K562 (cell line): ENCODE measurements around the gene ATP9B. TPM values are rescaled to one million over a fixed set of nuclear protein-coding genes. Genes with fewer than 3 reads are reported as not detected.

ENCODE experiments used
- ATAC-seq: fragments of 200-7000 bp; cut with Tn5 transposase; 3 replicates; pipeline ENCODE4 v1.9.1; 2020; ENCODE audit warnings: moderate library complexity
- BruUV-seq: library from RNA; stranded (reverse); fragments of 400-500 nt; replicated peaks from 2 replicates; lab custom pipeline; 2021; lab: Mats Ljungman, UMichigan
- CTCF ChIA-PET: fragments of 300-600 bp; formaldehyde crosslinking; extraction: SDS; loops from one replicate; lab custom pipeline; 2021; ENCODE audit warnings: low intra/inter-chr PET ratio; lab: Yijun Ruan, JAX
- POLR2A ChIA-PET: fragments of 300-600, 350-650 bp; sonication (Branson Sonifier 250); formaldehyde crosslinking; extraction: SDS; loops from one replicate; lab custom pipeline; 2021; ENCODE audit warnings: antibody characterized with exemption, inconsistent platforms; lab: Yijun Ruan, JAX
- DNase-seq, 4 experiments: peaks; one replicate each; pipeline versions ENCODE4 v3.0.0 to v3.0.0-alpha.2; 2011 to 2018; ENCODE audit warnings: low spot score in 3 of 4, mixed read lengths in 3 of 4; ENCODE audit errors: extremely low read depth in 1 of 4
- FAIRE-seq: peaks from 2 replicates; lab custom pipeline; 2011; peaks lifted over from hg19 to GRCh38; lab: Jason Lieb, UNC
- H2AFZ ChIP-seq: 2 replicates; pipeline ENCODE4 v1.6.0; 2011; ENCODE audit warnings: low read depth, low read length, control low read depth, inconsistent platforms
- H3K27ac ChIP-seq: fragments of 200-600 bp; 3 replicates; pipeline ENCODE4 v1.8.0; 2011; ENCODE audit warnings: low read depth, mild to moderate bottlenecking, control low read depth, inconsistent platforms, low read length, moderate library complexity, mixed read lengths; ENCODE audit errors: extremely low read depth
- H3K27me3 ChIP-seq, 2 experiments: fragments of 300-600 bp in 1 of 2; 2 replicates in 1 of 2; 3 replicates in 1 of 2; pipeline versions ENCODE4 v1.6.0 to v1.8.0; 2011; ENCODE audit warnings: inconsistent platforms in 2 of 2, low read length in 2 of 2, mild to moderate bottlenecking in 1 of 2, mixed read lengths in 1 of 2, moderate library complexity in 1 of 2; ENCODE audit not compliant: control insufficient read depth in 2 of 2, insufficient read depth in 2 of 2
- H3K36me3 ChIP-seq: fragments of 300-600 bp; 3 replicates; pipeline ENCODE4 v1.8.0; 2011; ENCODE audit warnings: mild to moderate bottlenecking, low read length, inconsistent platforms; ENCODE audit not compliant: control insufficient read depth, insufficient read depth
- H3K4me1 ChIP-seq, 2 experiments: fragments of 200-600 bp in 1 of 2; replicated peaks in 1 of 2; 2 replicates in 1 of 2; 3 replicates in 1 of 2; pipeline versions ENCODE4 v1.5.1 to v1.8.0; 2011; ENCODE audit warnings: inconsistent platforms in 2 of 2, low read length in 2 of 2, mild to moderate bottlenecking in 1 of 2, mixed read lengths in 1 of 2, moderate library complexity in 1 of 2; ENCODE audit not compliant: control insufficient read depth in 2 of 2, insufficient read depth in 2 of 2
- H3K4me2 ChIP-seq: 2 replicates; pipeline ENCODE4 v1.6.1; 2011; ENCODE audit warnings: low read length, control low read depth, inconsistent platforms, mixed read lengths; ENCODE audit not compliant: insufficient read depth
- H3K4me3 ChIP-seq: fragments of 200-600 bp; sonication (generic), shearing (Covaris generic); 2 replicates; pipeline ENCODE4 v1.5.1; 2016; ENCODE audit warnings: control low read depth, inconsistent platforms
- H3K79me2 ChIP-seq: fragments of 200-600 bp; 3 replicates; pipeline ENCODE4 v1.8.0; 2011; ENCODE audit warnings: low read length, inconsistent platforms; ENCODE audit not compliant: control insufficient read depth, insufficient read depth
- H3K9ac ChIP-seq, 2 experiments: 2 replicates each; pipeline versions ENCODE4 v1.6.0 to v1.6.1; 2011; ENCODE audit warnings: low read depth in 2 of 2, low read length in 2 of 2, control low read depth in 1 of 2, inconsistent platforms in 1 of 2, mild to moderate bottlenecking in 1 of 2, mixed read lengths in 1 of 2; ENCODE audit not compliant: insufficient read depth in 1 of 2
- H3K9me1 ChIP-seq: one replicate; pipeline ENCODE4 v1.6.0; 2011; ENCODE audit warnings: inconsistent platforms, mild to moderate bottlenecking, low read length, moderate library complexity; ENCODE audit not compliant: control insufficient read depth, insufficient read depth
- H3K9me3 ChIP-seq: replicated peaks from 2 replicates; pipeline ENCODE4 v1.5.1; 2011; ENCODE audit warnings: low read depth, low read length, inconsistent platforms; ENCODE audit not compliant: control insufficient read depth, insufficient read depth
- H4K20me1 ChIP-seq: replicated peaks from 2 replicates; pipeline ENCODE4 v1.6.1; 2011; ENCODE audit warnings: low read length, inconsistent platforms, mixed read lengths; ENCODE audit not compliant: control insufficient read depth, insufficient read depth
- CAMTA2 ChIP-seq: fragments of 250-450 bp; sonication (Bioruptor Pico); conservative IDR thresholded peaks from 2 replicates; pipeline ENCODE4 v1.5.1; 2022
- CTBP1 ChIP-seq: fragments of 450-650 bp; IDR thresholded peaks from 2 replicates; pipeline ENCODE4 v1.6.1; 2016; ENCODE audit warnings: borderline replicate concordance
- FOXP1 ChIP-seq: sonication (generic); formaldehyde crosslinking; IDR thresholded peaks from 2 replicates; pipeline ENCODE4 v1.8.0; 2022; ENCODE audit warnings: mild to moderate bottlenecking, missing genetic modification reagents
- KHSRP ChIP-seq: fragments of 450-650 bp; IDR thresholded peaks from 2 replicates; pipeline ENCODE4 v1.6.1; 2017
- KLF10 ChIP-seq: fragments of 250-450 bp; sonication (Bioruptor Pico); IDR thresholded peaks from 2 replicates; pipeline ENCODE4 v1.6.1; 2021; ENCODE audit warnings: matching md5 sums
- MCM7 ChIP-seq, 2 experiments: fragments of 450-650 bp; IDR thresholded peaks; 2 replicates each; pipeline ENCODE4 v1.6.1; 2016 to 2018
- NELFE ChIP-seq: IDR thresholded peaks from 2 replicates; pipeline ENCODE4 v1.6.1; 2011; ENCODE audit warnings: mild to moderate bottlenecking; ENCODE audit not compliant: insufficient read depth, insufficient read length
- SMARCB1 ChIP-seq: IDR thresholded peaks from 2 replicates; pipeline ENCODE4 v1.6.1; 2011; ENCODE audit warnings: improper control_type of control experiment, low read depth; ENCODE audit not compliant: insufficient read length
- TBP ChIP-seq: optimal IDR thresholded peaks from 2 replicates; pipeline ENCODE3; 2011; ENCODE audit warnings: low read depth, low read length, improper control_type of control experiment
- XRCC5 ChIP-seq: fragments of 200-400 bp; formaldehyde crosslinking; IDR thresholded peaks from 2 replicates; pipeline ENCODE4 v1.6.1; 2017; ENCODE audit warnings: low read depth, mild to moderate bottlenecking, low read length
- ZNF197 ChIP-seq: fragments of 200-800 bp; sonication (Bioruptor generic); IDR thresholded peaks from 2 replicates; pipeline ENCODE4 v1.6.1; 2016; ENCODE audit warnings: low read depth, missing genetic modification characterization, missing compliant biosample characterization
- WGBS: fragments of 100-300 bp; shearing (Covaris generic); methylation state at CpG from one replicate; pipeline ENCODE4 v1.1.6; 2016; ENCODE audit warnings: low coverage, mixed read lengths; ENCODE audit not compliant: insufficient coverage; ENCODE audit errors: missing lambda C conversion rate; 5-methylcytosine and 5-hydroxymethylcytosine counted together
- in situ Hi-C: fragments of 300-500 bp; cut with MboI; formaldehyde crosslinking; loops from 4 replicates; pipeline ENCODE4 v1.15.0; 2018; ENCODE audit warnings: inconsistent platforms, mixed read lengths
- intact Hi-C: fragments of 100-400 bp; cut with micrococcal nuclease; formaldehyde crosslinking; loops from 2 replicates; pipeline ENCODE4 v1.14.2; 2022
- polyA plus RNA-seq, 8 experiments: library from polyadenylated mRNA; depleted of rRNA in 4 of 8; stranded (reverse) in 5 of 8; unstranded in 3 of 8; fragments of >200 nt; fragmentation: Nextera tagmentation in 2 of 8; fragmentation: Illumina TruSeq in 1 of 8; extraction: Ambion mirVana in 2 of 8; extraction: Trizol in 1 of 8; gene quantifications; 2 replicates each; pipeline versions ENCODE4 v1.2.1 to v1.2.3, GENCODE V29; 2011 to 2014; ENCODE audit warnings: inconsistent platforms in 1 of 8, missing spikeins in 1 of 8
- total RNA-seq, 7 experiments: library from RNA; depleted of rRNA in 6 of 7; stranded (reverse); fragments of >200 nt in 6 of 7; fragmentation: Illumina TruSeq in 2 of 7; extraction: Trizol in 2 of 7; gene quantifications; 2 replicates each; pipeline versions ENCODE4 v1.2.1 to v1.2.3, GENCODE V29; 2011 to 2021; ENCODE audit warnings: low replicate concordance in 1 of 7
- TF ChIP-seq, protein P1 (sequence below), 3 experiments: fragments of 200-800 bp in 1 of 3; sonication (Bioruptor generic) in 1 of 3; sonication (generic) in 1 of 3; formaldehyde crosslinking in 1 of 3; IDR thresholded peaks; 2 replicates each; pipeline versions ENCODE4 v1.6.1 to v1.8.0; 2016 to 2022; ENCODE audit warnings: mild to moderate bottlenecking in 2 of 3, missing compliant biosample characterization in 2 of 3, missing genetic modification characterization in 2 of 3, missing genetic modification reagents in 1 of 3
- TF ChIP-seq, protein P2 (sequence below): fragments of 450-650 bp; IDR thresholded peaks from 2 replicates; pipeline ENCODE4 v1.6.1; 2017; ENCODE audit warnings: mild to moderate bottlenecking, moderate library complexity
- TF ChIP-seq, protein P3 (sequence below): fragments of 450-650 bp; IDR thresholded peaks from 2 replicates; pipeline ENCODE4 v1.6.1; 2017; ENCODE audit warnings: antibody characterized with exemption

ATP9B gene
- total and polyA plus RNA-seq, 9 of the 15 experiments (the other 6 are each of a cell fraction or from before 2014, with no cell fraction given), result 0.66 to 13.2 (median 7.9) TPM

- Histone ChIP-seq H3K79me2 (no peaks in the 10 kb centered on the region), H4K20me1 (no peaks in the 10 kb centered on the region), H3K4me3 (no peak overlapping the region), H3K27me3 (no peaks in the 10 kb centered on the region), H2AFZ (no peak overlapping the region)
- no peak for FAIRE-seq
- TF ChIP-seq KHSRP, result no peak
- no peak for TF ChIP-seq ZNF197
- TF ChIP-seq KLF10, result no peak
- no peak for TF ChIP-seq NELFE
- TF ChIP-seq, protein P1, sequence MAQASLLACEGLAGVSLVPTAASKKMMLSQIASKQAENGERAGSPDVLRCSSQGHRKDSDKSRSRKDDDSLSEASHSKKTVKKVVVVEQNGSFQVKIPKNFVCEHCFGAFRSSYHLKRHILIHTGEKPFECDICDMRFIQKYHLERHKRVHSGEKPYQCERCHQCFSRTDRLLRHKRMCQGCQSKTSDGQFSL (CRISPR knock-in tag; IDR thresholded peaks at IDR 0.05), result no peak
- TF ChIP-seq, protein P1 (tag; IDR thresholded peaks at IDR 0.05), result no peak
- TF ChIP-seq, protein P2, sequence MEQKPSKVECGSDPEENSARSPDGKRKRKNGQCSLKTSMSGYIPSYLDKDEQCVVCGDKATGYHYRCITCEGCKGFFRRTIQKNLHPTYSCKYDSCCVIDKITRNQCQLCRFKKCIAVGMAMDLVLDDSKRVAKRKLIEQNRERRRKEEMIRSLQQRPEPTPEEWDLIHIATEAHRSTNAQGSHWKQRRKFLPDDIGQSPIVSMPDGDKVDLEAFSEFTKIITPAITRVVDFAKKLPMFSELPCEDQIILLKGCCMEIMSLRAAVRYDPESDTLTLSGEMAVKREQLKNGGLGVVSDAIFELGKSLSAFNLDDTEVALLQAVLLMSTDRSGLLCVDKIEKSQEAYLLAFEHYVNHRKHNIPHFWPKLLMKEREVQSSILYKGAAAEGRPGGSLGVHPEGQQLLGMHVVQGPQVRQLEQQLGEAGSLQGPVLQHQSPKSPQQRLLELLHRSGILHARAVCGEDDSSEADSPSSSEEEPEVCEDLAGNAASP, result no peak
- TF ChIP-seq CTBP1, result no peak
- TF ChIP-seq CAMTA2 (CRISPR knock-in tag), result no peak
- no peak for TF ChIP-seq XRCC5
- no peak for TF ChIP-seq SMARCB1
- TF ChIP-seq, protein P3, sequence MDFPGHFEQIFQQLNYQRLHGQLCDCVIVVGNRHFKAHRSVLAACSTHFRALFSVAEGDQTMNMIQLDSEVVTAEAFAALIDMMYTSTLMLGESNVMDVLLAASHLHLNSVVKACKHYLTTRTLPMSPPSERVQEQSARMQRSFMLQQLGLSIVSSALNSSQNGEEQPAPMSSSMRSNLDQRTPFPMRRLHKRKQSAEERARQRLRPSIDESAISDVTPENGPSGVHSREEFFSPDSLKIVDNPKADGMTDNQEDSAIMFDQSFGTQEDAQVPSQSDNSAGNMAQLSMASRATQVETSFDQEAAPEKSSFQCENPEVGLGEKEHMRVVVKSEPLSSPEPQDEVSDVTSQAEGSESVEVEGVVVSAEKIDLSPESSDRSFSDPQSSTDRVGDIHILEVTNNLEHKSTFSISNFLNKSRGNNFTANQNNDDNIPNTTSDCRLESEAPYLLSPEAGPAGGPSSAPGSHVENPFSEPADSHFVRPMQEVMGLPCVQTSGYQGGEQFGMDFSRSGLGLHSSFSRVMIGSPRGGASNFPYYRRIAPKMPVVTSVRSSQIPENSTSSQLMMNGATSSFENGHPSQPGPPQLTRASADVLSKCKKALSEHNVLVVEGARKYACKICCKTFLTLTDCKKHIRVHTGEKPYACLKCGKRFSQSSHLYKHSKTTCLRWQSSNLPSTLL, result no peak
- TF ChIP-seq FOXP1 (CRISPR knock-in tag), result no peak
- TF ChIP-seq MCM7 (IDR thresholded peaks at IDR 0.05), result no peak
- TF ChIP-seq TBP, result no peak
- TF ChIP-seq, all 486 proteins: peak for 0
- Histone ChIP-seq H3K9me1 (no peaks in the 10 kb centered on the region), H3K27ac (no peak overlapping the region), H3K4me1 (peaks cover 0 to 3% of the 10 kb centered on the region in 2 experiments; a peak in 2 of 5 replicates), H3K36me3 (0 out of 3 replicates have a peak, but pooled peaks cover 5% of the 10 kb centered on the region), H3K9ac (no peak overlapping the region), H3K9me3 (no peaks in the 10 kb centered on the region), H3K4me2 (no peak overlapping the region)
- intact Hi-C loops (no loop called here), in situ Hi-C loops (no loop called here)
- CTCF ChIA-PET, result no interaction called here
- POLR2A ChIA-PET, result no interaction called here
- DNase-seq (no peak), ATAC-seq (no peak)
- WGBS, result 49% methylated on average over 16 of the region's 26 CpGs
- no TSS peak for BruUV-seq
Observed at GRCh38 chr18:79355433-79356335, 286.5 kb downstream of the ATP9B start.
